Neutrophil (primary cell): ENCODE data around the gene ENDOV.

Experiments used
- H3K27ac ChIP-seq: fragments of 200-600 bp; sonication (generic); 2 replicates; pipeline ENCODE4 v1.5.1; 2016; ENCODE audit warnings: mild to moderate bottlenecking, moderate library complexity
- H3K27me3 ChIP-seq: fragments of 200-600 bp; sonication (generic); 2 replicates; pipeline ENCODE4 v1.6.0; 2016; ENCODE audit warnings: mild to moderate bottlenecking
- H3K36me3 ChIP-seq: fragments of 200-600 bp; sonication (generic); 2 replicates; pipeline ENCODE4 v1.5.1; 2017
- H3K4me1 ChIP-seq, 2 experiments: fragments of 200-600 bp in 1 of 2; sonication (generic) in 1 of 2; 1 replicate in 1 of 2; 2 replicates in 1 of 2; pipeline versions ENCODE4 v1.5.1 to v1.6.1; 2013 to 2016; ENCODE audit warnings: low read depth in 1 of 2, low read length in 1 of 2, mild to moderate bottlenecking in 1 of 2, moderate library complexity in 1 of 2; ENCODE audit not compliant: control insufficient read depth in 1 of 2, insufficient read depth in 1 of 2
- H3K4me3 ChIP-seq, 2 experiments: fragments of 200-600 bp in 1 of 2; sonication (generic) in 1 of 2; 1 replicate in 1 of 2; 2 replicates in 1 of 2; pipeline ENCODE4 v1.5.1; 2013 to 2016; ENCODE audit warnings: low read depth in 1 of 2, low read length in 1 of 2, mild to moderate bottlenecking in 1 of 2, moderate library complexity in 1 of 2
- H3K9me3 ChIP-seq: fragments of 200-600 bp; sonication (generic); 2 replicates; pipeline ENCODE4 v1.5.1; 2016
- TF ChIP-seq, protein P1 (sequence below): fragments of 200-600 bp; sonication (generic); IDR thresholded peaks from 2 replicates; pipeline ENCODE4 v1.5.1; 2016; ENCODE audit warnings: antibody characterized with exemption

ENDOV gene

DNA sequence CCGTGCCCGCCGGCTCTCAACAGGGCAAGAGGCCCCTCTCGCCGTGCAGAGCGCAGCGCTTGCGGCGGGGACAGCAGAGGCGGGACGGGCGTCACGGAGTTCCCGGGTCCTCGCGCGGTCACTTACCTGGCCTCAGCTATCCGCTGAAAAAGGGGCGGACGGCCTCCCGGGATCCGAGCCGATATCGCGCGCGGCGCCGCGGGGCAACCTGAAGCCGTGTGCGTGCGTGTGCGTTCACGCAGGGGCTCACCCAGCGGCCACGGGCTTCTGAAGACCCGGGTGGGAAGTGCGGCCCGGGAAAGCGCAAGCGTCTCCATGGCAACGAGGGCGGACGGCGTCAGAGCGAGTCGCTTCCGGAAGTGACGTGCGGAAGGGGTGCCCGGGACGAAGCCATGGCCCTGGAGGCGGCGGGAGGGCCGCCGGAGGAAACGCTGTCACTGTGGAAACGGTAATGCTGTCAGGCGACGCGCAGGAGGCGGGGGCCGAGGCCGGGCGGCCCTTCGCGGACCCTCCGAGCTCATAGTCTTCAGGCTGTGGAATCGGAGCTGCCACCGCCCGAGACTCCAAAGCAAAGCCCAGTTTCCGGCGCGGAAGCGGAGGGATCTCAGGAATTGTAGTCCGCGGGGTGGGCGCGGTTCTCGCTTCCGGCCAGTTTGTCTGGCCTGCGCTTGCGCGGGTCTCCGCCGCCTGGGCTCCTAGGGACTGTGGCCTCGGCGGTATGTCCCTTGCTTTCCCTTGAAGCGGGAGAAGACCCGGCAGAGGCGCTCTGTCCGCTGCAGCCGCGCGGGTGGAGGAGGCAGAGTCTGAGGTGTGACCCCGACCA lies at the start of gene ENDOV:
ENDOV (plus strand) TSS at position 365 of the 823 bp plus-strand sequence; CDS start at position 393, 28 bp downstream.
- Histone ChIP-seq H3K4me3 (peak within 1 kb of the TSS; percentile 80 to 87), H3K36me3 (peaks cover 17% of the 10 kb centered on the region), H3K9me3 (no peaks in the 10 kb centered on the region), H3K27ac (peak within 1 kb of the TSS; percentile 77), H3K4me1 (peaks cover 13 to 16% of the 10 kb centered on the region in 2 experiments), H3K27me3 (peaks cover 48% of the 10 kb centered on the region)
- TF ChIP-seq, protein P1, sequence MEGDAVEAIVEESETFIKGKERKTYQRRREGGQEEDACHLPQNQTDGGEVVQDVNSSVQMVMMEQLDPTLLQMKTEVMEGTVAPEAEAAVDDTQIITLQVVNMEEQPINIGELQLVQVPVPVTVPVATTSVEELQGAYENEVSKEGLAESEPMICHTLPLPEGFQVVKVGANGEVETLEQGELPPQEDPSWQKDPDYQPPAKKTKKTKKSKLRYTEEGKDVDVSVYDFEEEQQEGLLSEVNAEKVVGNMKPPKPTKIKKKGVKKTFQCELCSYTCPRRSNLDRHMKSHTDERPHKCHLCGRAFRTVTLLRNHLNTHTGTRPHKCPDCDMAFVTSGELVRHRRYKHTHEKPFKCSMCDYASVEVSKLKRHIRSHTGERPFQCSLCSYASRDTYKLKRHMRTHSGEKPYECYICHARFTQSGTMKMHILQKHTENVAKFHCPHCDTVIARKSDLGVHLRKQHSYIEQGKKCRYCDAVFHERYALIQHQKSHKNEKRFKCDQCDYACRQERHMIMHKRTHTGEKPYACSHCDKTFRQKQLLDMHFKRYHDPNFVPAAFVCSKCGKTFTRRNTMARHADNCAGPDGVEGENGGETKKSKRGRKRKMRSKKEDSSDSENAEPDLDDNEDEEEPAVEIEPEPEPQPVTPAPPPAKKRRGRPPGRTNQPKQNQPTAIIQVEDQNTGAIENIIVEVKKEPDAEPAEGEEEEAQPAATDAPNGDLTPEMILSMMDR, result peak; percentile 33

DNA sequence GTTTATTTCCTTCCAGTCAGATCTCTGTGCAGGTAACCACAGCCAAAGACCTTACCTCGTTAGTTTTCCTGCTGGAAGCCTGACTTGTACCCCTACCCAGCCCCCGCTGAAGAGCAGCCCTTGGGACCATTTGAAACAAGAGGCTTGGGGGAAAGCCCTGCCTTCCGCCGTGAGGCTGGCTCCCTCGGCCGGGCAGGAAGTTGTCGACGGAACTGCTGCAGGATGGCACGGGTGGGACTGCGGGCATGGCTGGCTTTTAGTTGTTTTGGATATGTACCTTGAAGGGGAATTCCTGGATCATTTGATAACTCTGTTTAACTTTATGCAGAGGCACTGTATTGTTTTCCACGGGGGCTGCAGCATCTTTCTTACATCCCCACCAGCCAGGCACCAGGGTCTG lies 49.0 kb upstream of the ENDOV start:
- H3K4me3 ChIP-seq, result no peak overlapping the region
- no peaks in the 10 kb centered on the region for H3K9me3 ChIP-seq
- H3K4me1 ChIP-seq, result no peaks in the 10 kb centered on the region
- H3K36me3 ChIP-seq, result peaks cover 100% of the 10 kb centered on the region
- TF ChIP-seq, protein P1, result no peak
- H3K27ac ChIP-seq, result no peak overlapping the region
- H3K27me3 ChIP-seq, result no peaks in the 10 kb centered on the region

GRCh38 chr17:80367503-80367902 lies 47.5 kb upstream of the ENDOV start:
- Histone ChIP-seq H3K4me1 (no peaks in the 10 kb centered on the region), H3K36me3 (peaks cover 100% of the 10 kb centered on the region), H3K4me3 (no peak overlapping the region), H3K9me3 (no peaks in the 10 kb centered on the region), H3K27ac (no peak overlapping the region), H3K27me3 (no peaks in the 10 kb centered on the region)
- TF ChIP-seq, protein P1, result no peak

GRCh38 chr17:80371196-80371595 lies 43.8 kb upstream of the ENDOV start:
- H3K27ac ChIP-seq, result no peak overlapping the region
- no peaks in the 10 kb centered on the region for H3K9me3 ChIP-seq
- no peaks in the 10 kb centered on the region for H3K4me1 ChIP-seq
- no peaks in the 10 kb centered on the region for H3K27me3 ChIP-seq
- TF ChIP-seq, protein P1, result no peak
- H3K36me3 ChIP-seq, result peaks cover 100% of the 10 kb centered on the region
- no peak overlapping the region for H3K4me3 ChIP-seq

DNA sequence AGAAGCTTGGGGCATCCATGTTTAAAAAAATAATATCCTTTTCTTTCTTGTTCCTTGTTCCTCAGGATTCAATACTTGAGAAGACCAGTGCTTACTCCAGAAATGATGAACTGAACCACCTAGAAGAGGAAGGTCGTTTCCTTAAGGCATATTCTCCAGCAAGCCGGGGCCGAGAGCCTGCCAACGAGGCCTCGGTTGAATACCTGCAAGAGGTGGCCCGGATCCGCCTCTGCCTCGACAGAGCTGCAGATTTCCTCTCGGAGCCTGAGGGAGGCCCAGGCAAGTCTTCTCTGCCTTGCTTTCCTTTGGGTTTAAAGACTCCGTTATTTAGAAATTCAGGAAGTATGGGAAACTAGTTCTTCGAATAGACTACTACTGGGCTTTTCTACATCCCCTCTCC lies 42.5 kb upstream of the ENDOV start:
- Histone ChIP-seq H3K9me3 (no peaks in the 10 kb centered on the region), H3K36me3 (peaks cover 100% of the 10 kb centered on the region), H3K27ac (no peak overlapping the region), H3K4me1 (no peaks in the 10 kb centered on the region), H3K4me3 (no peak overlapping the region), H3K27me3 (no peaks in the 10 kb centered on the region)
- TF ChIP-seq, protein P1, result no peak
